Measurements from ENCODE around the gene LRBA. TPM values are rescaled to one million over a fixed set of nuclear protein-coding genes. Genes with fewer than 3 reads are reported as not detected.

The LRBA gene
- total and polyA plus RNA-seq, 7 donors, result 16.8 to 184 (median 91.1) TPM

DNA sequence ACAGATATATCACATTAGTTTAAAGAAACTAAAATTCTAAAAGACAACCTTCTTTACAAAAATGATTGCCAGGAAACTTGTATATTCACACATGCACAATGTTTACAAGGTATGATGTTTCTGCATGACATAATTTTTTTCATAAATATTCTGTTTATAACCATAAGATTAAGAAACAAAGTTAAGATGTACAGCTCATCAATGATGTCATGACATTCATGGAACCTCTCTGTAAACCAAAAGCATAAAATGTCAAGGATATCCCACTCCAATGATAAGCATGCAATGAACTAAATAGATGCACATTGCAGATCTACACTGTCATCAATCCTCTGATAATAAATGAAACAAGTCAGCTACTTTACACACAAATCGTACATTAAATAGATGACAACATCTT lies 297.1 kb downstream of the LRBA start:
- 88 to 97% methylated on average over 1 of the region's 1 CpG for WGBS, 2 donors
- TF ChIP-seq POLR2AphosphoS5 (IDR thresholded peaks at IDR 0.05) (no peak), CTCF (IDR thresholded peaks at IDR 0.05) (no peak), POLR2A (IDR thresholded peaks at IDR 0.05) (no peak)
- peaks cover 0 to 11% (median 6%) of the 10 kb centered on the region in 4 donors for H3K4me1 ChIP-seq
- intact Hi-C loops (cut with DNase I), result no loop called here
- DNase-seq, result no peak
- no peaks in the 10 kb centered on the region for H3K9me3 ChIP-seq
- H3K4me3 ChIP-seq, result no peak overlapping the region
- H3K27ac ChIP-seq, result no peak overlapping the region
- no peaks in the 10 kb centered on the region for H3K27me3 ChIP-seq
- H3K36me3 ChIP-seq, result no peaks in the 10 kb centered on the region

GRCh38 chr4:150714462-150715438 lies 300.3 kb downstream of the LRBA start:
- intact Hi-C loops (cut with DNase I), result no loop called here

DNA sequence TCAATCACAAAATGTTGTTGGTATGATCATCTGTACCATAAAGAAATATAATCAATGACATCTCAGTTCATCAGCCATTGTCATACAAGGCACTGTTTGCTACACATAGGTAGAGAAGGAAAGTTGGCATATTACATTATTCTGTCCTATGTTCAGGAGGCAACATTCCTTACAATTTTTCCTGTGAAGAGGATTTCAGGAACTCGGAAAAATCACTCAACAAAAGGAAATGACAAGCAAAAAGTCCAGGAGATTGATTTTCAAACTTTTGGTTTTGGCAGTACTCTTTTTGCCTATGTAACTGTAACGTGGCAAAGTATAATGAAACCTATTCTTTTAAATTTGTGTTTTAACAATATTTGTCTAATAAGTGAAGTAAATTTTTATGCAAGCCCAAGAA lies 301.8 kb downstream of the LRBA start:
- Histone ChIP-seq H3K4me1 (no peaks in the 10 kb centered on the region), H3K4me3 (no peak overlapping the region), H3K36me3 (no peaks in the 10 kb centered on the region), H3K9me3 (no peaks in the 10 kb centered on the region), H3K27ac (no peak overlapping the region), H3K27me3 (no peaks in the 10 kb centered on the region)
- no peak for TF ChIP-seq CTCF (IDR thresholded peaks at IDR 0.05)
- no peak for TF ChIP-seq POLR2AphosphoS5 (IDR thresholded peaks at IDR 0.05)
- TF ChIP-seq EP300 (IDR thresholded peaks at IDR 0.05), result no peak
- no peak for TF ChIP-seq POLR2A (IDR thresholded peaks at IDR 0.05)
- WGBS, 2 donors, result 92 to 96% methylated on average over 2 of the region's 2 CpGs
- intact Hi-C loops (cut with DNase I), result no loop called here
- DNase-seq, result no peak

More at GRCh38 chr4:150714462-150715438, 300.3 kb downstream of the LRBA start:
- Histone ChIP-seq H3K9me3 (no peaks in the 10 kb centered on the region), H3K36me3 (no peaks in the 10 kb centered on the region), H3K4me3 (no peak overlapping the region), H3K4me1 (no peaks in the 10 kb centered on the region), H3K27ac (no peak overlapping the region), H3K27me3 (no peaks in the 10 kb centered on the region)
- TF ChIP-seq EP300 (IDR thresholded peaks at IDR 0.05), result no peak
- WGBS, 2 donors, result 72 to 85% methylated on average over 2 of the region's 2 CpGs
- no peak for DNase-seq

- Histone ChIP-seq H3K27ac (no peak overlapping the region), H3K36me3 (no peaks in the 10 kb centered on the region), H3K4me1 (no peaks in the 10 kb centered on the region), H3K4me3 (no peak overlapping the region), H3K27me3 (no peaks in the 10 kb centered on the region), H3K9me3 (no peaks in the 10 kb centered on the region)
- TF ChIP-seq POLR2A (IDR thresholded peaks at IDR 0.05) (no peak), CTCF (IDR thresholded peaks at IDR 0.05) (no peak), POLR2AphosphoS5 (IDR thresholded peaks at IDR 0.05) (no peak), EP300 (IDR thresholded peaks at IDR 0.05) (no peak)
- 92 to 94% methylated on average over 4 of the region's 4 CpGs for WGBS, 2 donors
- DNase-seq, result no peak
- intact Hi-C loops (cut with DNase I), result no loop called here
Observed at GRCh38 chr4:150710770-150711375, 304.2 kb downstream of the LRBA start.

DNA sequence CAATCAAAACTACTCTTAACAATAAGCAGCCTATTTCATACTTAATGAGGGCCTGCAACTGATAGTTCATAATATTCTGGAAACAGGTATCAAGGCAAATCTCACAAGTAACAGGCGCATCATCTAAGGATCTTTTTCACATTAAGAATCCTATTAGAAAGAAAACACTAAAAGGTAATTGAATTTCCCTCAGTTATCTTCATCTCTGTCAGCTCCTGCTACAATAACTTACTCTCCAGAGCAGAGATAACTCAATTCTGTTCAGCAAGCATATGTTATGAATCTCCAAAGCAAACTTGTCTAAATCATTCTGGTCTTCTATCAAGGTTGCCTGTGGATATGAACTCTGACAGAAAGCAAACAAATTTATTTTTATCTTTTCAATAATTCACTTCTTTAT lies 307.1 kb downstream of the LRBA start:
- no peak for DNase-seq
- Histone ChIP-seq H3K4me3 (no peak overlapping the region), H3K36me3 (no peaks in the 10 kb centered on the region), H3K27ac (no peak overlapping the region), H3K9me3 (no peaks in the 10 kb centered on the region), H3K4me1 (no peaks in the 10 kb centered on the region), H3K27me3 (no peaks in the 10 kb centered on the region)
- 98 to 100% methylated on average over 1 of the region's 1 CpG for WGBS, 2 donors
- intact Hi-C loops (cut with DNase I), result no loop called here
- TF ChIP-seq POLR2A (IDR thresholded peaks at IDR 0.05) (no peak), CTCF (IDR thresholded peaks at IDR 0.05) (no peak), EP300 (IDR thresholded peaks at IDR 0.05) (no peak), POLR2AphosphoS5 (IDR thresholded peaks at IDR 0.05) (no peak)
